Left lung (tissue), 10 donors: ENCODE data around the gene PKP4. TPM values are rescaled to one million over a fixed set of nuclear protein-coding genes. Genes with fewer than 3 reads are reported as not detected.

Source experiments
- ATAC-seq: fragments of 200-7000 bp; cut with Tn5 transposase; one replicate; pipeline ENCODE4 v1.9.1; 2020; ENCODE audit warnings: moderate library complexity
- DNase-seq, 4 donors: peaks; one replicate each; pipeline ENCODE4 v3.0.0-alpha.2; 2013 to 2020
- H3K27ac ChIP-seq, 2 donors: fragments of 200-600 bp; sonication (generic) in 1 of 2; one replicate each; pipeline versions ENCODE4 v1.5.0 to v1.8.0; 2020 to 2021
- H3K27me3 ChIP-seq, 2 donors: fragments of 200-600 bp; sonication (generic) in 1 of 2; one replicate each; pipeline versions ENCODE4 v1.5.0 to v1.8.0; 2020 to 2021
- H3K36me3 ChIP-seq, 2 donors: fragments of 200-600 bp; sonication (generic) in 1 of 2; one replicate each; pipeline versions ENCODE4 v1.5.0 to v1.8.0; 2020 to 2021
- H3K4me1 ChIP-seq, 2 donors: fragments of 200-600 bp; one replicate each; pipeline ENCODE4 v1.8.0; 2021
- H3K4me3 ChIP-seq, 2 donors: fragments of 200-600 bp; sonication (generic) in 1 of 2; one replicate each; pipeline versions ENCODE4 v1.5.0 to v1.8.0; 2020 to 2021; ENCODE audit warnings: mild to moderate bottlenecking in 1 of 2
- H3K9me3 ChIP-seq, 2 donors: fragments of 200-600 bp; sonication (generic) in 1 of 2; one replicate each; pipeline versions ENCODE4 v1.5.0 to v1.8.0; 2020 to 2021
- CTCF ChIP-seq, 2 donors: fragments of 200-600 bp; sonication (generic) in 1 of 2; IDR thresholded peaks; one replicate each; pipeline versions ENCODE4 v1.5.0 to v1.8.0; 2021; ENCODE audit warnings: antibody characterized with exemption in 2 of 2
- intact Hi-C, 2 donors: fragments of 100-400 bp; cut with DNase I; formaldehyde crosslinking; loops; one replicate each; pipeline versions ENCODE4 v1.11.2 to v1.14.2; 2022
- polyA plus RNA-seq, 6 donors: library from polyadenylated mRNA; unstranded; fragments of 120-200 nt; gene quantifications; one replicate each; pipeline ENCODE4 v1.2.1, GENCODE V29; 2013; ENCODE audit not compliant: insufficient read length in 6 of 6
- total RNA-seq, 2 donors: library from RNA; stranded (reverse); fragmentation: NEBNext Ultra II Directional; extraction: Animal tissue kit (Norgen Biotek cat#: 25700); gene quantifications; one replicate each; pipeline ENCODE4 v1.2.1, GENCODE V29; 2021
- donor health status: DM: no; HTN: yes; CAD: no.
- donor health status: DM: no; HTN: no; CAD: no.

The PKP4 gene
- total and polyA plus RNA-seq, 8 donors = 48.3 to 129 (median 110) TPM

- no peak overlapping the region for H3K4me3 ChIP-seq
- H3K27me3 ChIP-seq = no peaks in the 10 kb centered on the region
- ATAC-seq (no peak), DNase-seq (no peak)
- no peak for TF ChIP-seq CTCF (IDR thresholded peaks at IDR 0.05)
- no peaks in the 10 kb centered on the region for H3K4me1 ChIP-seq
- no peaks in the 10 kb centered on the region for H3K9me3 ChIP-seq
- intact Hi-C loops = no loop called here
- H3K36me3 ChIP-seq = no peaks in the 10 kb centered on the region
- H3K27ac ChIP-seq = no peak overlapping the region
Observed at GRCh38 chr2:158575051-158575635, 118.4 kb downstream of the PKP4 start.

- H3K9me3 ChIP-seq = no peaks in the 10 kb centered on the region
- no peak overlapping the region for H3K4me3 ChIP-seq
- H3K36me3 ChIP-seq = no peaks in the 10 kb centered on the region
- H3K27me3 ChIP-seq = no peaks in the 10 kb centered on the region
- no peak overlapping the region for H3K27ac ChIP-seq
- H3K4me1 ChIP-seq = no peaks in the 10 kb centered on the region
- DNase-seq (no peak), ATAC-seq (no peak)
- TF ChIP-seq CTCF (IDR thresholded peaks at IDR 0.05) = no peak
- intact Hi-C loops = no loop called here
Observed at GRCh38 chr2:158577141-158577540, 120.4 kb downstream of the PKP4 start.

- H3K4me1 ChIP-seq = no peaks in the 10 kb centered on the region
- ATAC-seq (no peak), DNase-seq (no peak)
- H3K27me3 ChIP-seq = no peaks in the 10 kb centered on the region
- intact Hi-C loops = no loop called here
- no peaks in the 10 kb centered on the region for H3K9me3 ChIP-seq
- H3K4me3 ChIP-seq = no peak overlapping the region
- H3K27ac ChIP-seq = no peak overlapping the region
- H3K36me3 ChIP-seq = peaks cover 0 to 2% of the 10 kb centered on the region in 2 donors
- no peak for TF ChIP-seq CTCF (IDR thresholded peaks at IDR 0.05)
Observed at GRCh38 chr2:158578703-158579330, 122.1 kb downstream of the PKP4 start.

- H3K27ac ChIP-seq = no peak overlapping the region
- H3K27me3 ChIP-seq = no peaks in the 10 kb centered on the region
- no peak for TF ChIP-seq CTCF (IDR thresholded peaks at IDR 0.05)
- no peaks in the 10 kb centered on the region for H3K4me1 ChIP-seq
- ATAC-seq = no peak
- H3K9me3 ChIP-seq = no peaks in the 10 kb centered on the region
- H3K36me3 ChIP-seq = peaks cover 0 to 7% of the 10 kb centered on the region in 2 donors
- H3K4me3 ChIP-seq = no peak overlapping the region
- no peak for DNase-seq
- intact Hi-C loops = no loop called here
Observed at GRCh38 chr2:158579928-158580327, 123.2 kb downstream of the PKP4 start.

GRCh38 chr2:158580760-158581159 lies 124.0 kb downstream of the PKP4 start:
- no peak for TF ChIP-seq CTCF (IDR thresholded peaks at IDR 0.05)
- no peak for DNase-seq
- peaks cover 0 to 7% of the 10 kb centered on the region in 2 donors for H3K36me3 ChIP-seq
- no peak overlapping the region for H3K4me3 ChIP-seq
- no peak for ATAC-seq
- no peaks in the 10 kb centered on the region for H3K27me3 ChIP-seq
- no peaks in the 10 kb centered on the region for H3K4me1 ChIP-seq
- no peak overlapping the region for H3K27ac ChIP-seq
- H3K9me3 ChIP-seq = no peaks in the 10 kb centered on the region
- intact Hi-C loops = no loop called here
